Epithelial cell of proximal tubule (primary cell): Measurements from ENCODE around the gene FANCG. TPM values are rescaled to one million over a fixed set of nuclear protein-coding genes. Genes with fewer than 3 reads are reported as not detected.

Source experiments
- DNase-seq: peaks from one replicate; pipeline ENCODE4 v3.0.0-alpha.2; 2011; ENCODE audit warnings: low read depth
- H3K4me3 ChIP-seq: 2 replicates; pipeline ENCODE4 v1.5.1; 2011; ENCODE audit warnings: low read depth, mild to moderate bottlenecking, low read length
- total RNA-seq: library from RNA; depleted of rRNA; stranded (reverse); fragments of >200 nt; gene quantifications from 2 replicates; pipeline ENCODE4 v1.2.3, GENCODE V29; 2015
- TF ChIP-seq, protein P1 (sequence below): conservative IDR thresholded peaks from 2 replicates; pipeline ENCODE4 v1.5.1; 2012; ENCODE audit warnings: low read depth, mild to moderate bottlenecking, low read length

The FANCG gene
- total RNA-seq, 1 donor from 2014 or later, result 60.3 TPM

DNA sequence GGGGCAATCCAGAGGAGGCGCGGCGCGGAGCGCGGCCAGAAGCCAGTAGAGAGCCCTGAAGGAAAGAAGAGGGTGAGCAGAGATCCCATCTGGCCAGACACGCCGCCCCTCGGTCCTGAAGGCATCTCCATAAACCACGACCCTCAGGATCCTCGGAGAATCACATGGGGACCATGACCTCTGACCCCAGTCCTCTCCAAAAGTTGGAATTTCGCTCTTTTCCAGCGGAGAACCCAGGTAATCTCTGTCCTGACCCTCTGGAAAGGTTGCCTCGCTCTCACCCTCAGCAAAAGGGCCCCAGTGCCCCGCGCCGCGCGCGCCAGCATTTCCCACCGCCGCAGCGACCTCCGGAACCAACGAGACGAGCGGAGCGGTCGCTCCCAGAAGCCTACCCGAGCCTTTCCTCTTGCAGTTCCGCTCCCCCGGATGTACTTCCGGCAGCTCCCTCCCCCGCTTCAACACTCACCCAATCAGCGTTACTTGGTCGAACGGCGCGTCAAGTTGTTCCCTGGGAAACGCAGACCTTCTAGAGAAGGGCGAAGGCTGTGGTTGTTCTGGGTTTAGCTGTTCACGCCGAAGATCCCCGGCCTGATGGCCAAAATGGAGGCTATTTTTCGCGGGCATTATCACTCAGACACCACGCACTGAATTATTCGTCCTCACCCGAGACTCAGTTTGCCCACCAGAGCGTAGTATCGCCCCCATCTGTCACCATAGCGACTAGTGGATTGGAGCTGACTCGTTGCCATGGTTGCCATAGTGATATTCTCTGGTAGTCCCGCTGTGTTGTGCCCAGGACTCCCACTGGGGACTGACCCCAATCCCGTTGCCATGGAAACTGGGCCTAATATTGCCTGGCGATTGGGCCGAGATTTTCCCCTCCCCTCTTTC is 23.3 kb upstream of the FANCG start, which contains the start of gene STOML2:
TSS of gene STOML2 (minus strand) at position 363 of the 891 bp plus-strand sequence. CDS start at position 326, 37 bp downstream.
- peak within 1 kb of the TSS; percentile 97 for H3K4me3 ChIP-seq
- TF ChIP-seq, protein P1, sequence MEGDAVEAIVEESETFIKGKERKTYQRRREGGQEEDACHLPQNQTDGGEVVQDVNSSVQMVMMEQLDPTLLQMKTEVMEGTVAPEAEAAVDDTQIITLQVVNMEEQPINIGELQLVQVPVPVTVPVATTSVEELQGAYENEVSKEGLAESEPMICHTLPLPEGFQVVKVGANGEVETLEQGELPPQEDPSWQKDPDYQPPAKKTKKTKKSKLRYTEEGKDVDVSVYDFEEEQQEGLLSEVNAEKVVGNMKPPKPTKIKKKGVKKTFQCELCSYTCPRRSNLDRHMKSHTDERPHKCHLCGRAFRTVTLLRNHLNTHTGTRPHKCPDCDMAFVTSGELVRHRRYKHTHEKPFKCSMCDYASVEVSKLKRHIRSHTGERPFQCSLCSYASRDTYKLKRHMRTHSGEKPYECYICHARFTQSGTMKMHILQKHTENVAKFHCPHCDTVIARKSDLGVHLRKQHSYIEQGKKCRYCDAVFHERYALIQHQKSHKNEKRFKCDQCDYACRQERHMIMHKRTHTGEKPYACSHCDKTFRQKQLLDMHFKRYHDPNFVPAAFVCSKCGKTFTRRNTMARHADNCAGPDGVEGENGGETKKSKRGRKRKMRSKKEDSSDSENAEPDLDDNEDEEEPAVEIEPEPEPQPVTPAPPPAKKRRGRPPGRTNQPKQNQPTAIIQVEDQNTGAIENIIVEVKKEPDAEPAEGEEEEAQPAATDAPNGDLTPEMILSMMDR, result no peak
- DNase-seq, result no peak

DNA sequence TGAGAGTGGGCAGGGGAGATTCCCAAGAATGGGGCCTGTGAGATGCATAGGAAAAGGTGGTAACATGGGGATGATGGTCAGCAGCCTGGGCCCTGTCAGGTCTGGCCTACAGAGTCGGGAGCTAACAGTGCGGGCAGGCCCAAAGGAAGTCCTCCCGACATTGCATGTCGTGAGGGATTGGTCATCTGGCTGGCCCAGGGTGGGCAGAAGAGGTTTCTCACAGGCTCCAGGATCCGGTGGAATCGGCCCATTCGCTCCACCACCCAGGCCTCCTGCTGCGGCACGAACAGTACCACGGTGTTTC is 22.7 kb upstream of the FANCG start:
- TF ChIP-seq, protein P1, result no peak
- peak overlapping the region; percentile 97 for H3K4me3 ChIP-seq
- no peak for DNase-seq

DNA sequence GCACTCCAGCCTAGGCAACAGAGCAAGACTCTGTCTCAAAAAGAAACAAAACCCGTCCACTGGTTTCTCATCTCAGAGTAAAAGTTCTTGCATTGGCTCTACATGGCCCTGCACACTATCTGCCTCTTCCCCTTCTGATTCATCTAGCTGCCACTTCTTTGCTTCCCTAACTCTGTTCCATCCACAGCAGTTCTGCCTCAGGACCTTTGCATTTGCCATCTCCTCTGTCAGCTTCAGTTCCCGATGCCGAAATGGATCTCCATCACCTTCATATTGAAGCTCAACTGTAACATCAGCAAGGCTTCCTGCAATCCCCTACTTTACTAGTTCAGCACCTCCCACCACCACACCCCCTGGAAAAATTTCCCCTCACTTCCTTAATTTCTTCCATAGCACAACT is 17.8 kb upstream of the FANCG start:
- TF ChIP-seq, protein P1, result no peak
- no peak overlapping the region for H3K4me3 ChIP-seq
- DNase-seq, result no peak

DNA sequence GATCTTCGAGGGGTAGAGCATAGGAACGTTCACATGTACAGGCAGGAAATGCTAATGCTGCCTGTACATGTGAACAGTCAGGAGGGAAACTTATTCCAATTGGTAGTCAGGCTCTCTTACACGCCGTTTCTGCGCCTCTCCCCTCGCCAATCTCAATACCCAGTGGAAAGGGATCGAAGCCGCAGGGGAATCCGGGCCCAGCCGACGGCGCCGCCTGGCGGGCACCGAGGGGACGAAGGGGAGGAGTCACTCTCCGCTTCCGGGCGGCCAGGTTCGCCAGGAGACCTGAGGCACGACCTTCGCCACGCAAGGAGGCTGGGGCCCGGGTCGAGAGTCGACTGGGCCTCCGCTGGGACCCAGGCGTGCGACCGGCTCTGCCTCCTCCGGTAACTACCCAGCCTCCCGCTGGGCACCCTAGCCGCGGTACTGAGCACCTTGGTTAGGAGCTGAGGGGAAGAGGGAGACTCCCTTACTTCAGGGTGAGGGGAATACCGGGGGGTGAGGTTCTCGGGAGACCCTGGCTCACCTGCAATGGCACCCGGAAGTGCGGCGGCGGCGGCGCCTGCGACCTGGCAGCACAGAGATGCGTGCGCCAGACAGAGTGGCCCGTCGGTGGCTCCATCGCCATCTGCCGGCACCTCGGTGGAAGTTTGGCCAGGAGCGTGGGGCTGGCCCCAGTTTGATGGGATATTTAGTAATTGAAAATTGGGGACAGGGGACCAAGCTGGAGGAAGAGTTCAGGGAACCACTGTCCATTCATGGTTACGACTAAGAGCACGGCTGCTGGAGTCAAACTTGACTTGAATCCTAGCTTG is 16.5 kb upstream of the FANCG start, which contains the start of gene PIGO:
TSS of gene PIGO (minus strand) at position 557 of the 815 bp plus-strand sequence. CDS start 1,026 bp downstream, outside the sequence.
- no peak for DNase-seq
- TF ChIP-seq, protein P1, result peak; percentile 72
- peak within 1 kb of the TSS; percentile 78 for H3K4me3 ChIP-seq

DNA sequence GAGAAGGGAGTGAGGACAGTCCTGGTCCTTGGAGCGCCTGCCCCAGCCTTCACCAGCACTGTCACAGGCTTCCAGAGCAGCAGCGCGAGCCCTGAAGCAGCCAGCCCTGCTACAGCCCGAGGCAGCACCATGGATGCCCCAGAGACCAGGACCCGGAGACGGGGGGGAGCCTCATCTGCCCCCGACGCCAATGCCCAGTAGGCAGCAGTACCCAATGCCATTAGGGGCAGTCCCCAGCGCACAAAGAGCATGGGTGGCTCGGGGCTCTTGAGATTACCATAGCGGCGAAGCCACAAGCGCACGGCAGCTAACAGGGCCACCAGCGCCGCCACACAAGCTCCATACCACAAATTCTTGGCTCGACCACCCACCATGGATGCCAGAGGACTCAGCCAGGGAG is 11.8 kb upstream of the FANCG start:
- DNase-seq, result no peak
- no peak overlapping the region for H3K4me3 ChIP-seq
- TF ChIP-seq, protein P1, result no peak

DNA sequence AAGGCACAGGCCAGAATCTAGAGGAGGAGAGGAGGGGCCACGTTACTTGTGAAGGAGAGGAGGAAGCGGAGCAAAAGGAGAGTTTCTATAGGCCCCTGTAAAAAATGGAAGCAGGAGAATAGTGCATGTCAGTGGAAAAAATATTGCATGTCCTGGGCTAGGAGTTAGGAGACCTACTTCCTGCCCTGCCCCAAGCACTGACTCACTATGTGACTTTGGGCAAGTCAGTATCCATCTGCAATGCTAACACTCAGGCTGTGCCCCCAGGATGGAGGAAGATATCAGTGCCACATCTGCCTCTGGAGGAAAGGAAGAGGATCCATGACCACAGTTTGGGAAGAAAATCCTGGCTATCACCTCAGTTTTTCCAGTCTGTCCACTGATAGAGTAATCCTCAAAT is 9.7 kb upstream of the FANCG start:
- TF ChIP-seq, protein P1, result no peak
- DNase-seq, result no peak
- no peak overlapping the region for H3K4me3 ChIP-seq
